GM12878 (cell line): ENCODE measurements around the gene SLC39A11. TPM values are rescaled to one million over a fixed set of nuclear protein-coding genes. Genes with fewer than 3 reads are reported as not detected.

Source experiments
- ATAC-seq: fragments of 200-7000 bp; cut with Tn5 transposase; 3 replicates; pipeline ENCODE4 v1.9.1; 2020; ENCODE audit warnings: mild to moderate bottlenecking, moderate library complexity
- BruUV-seq: library from RNA; stranded (reverse); fragments of 400-500 nt; replicated peaks from 2 replicates; lab custom pipeline; 2021; lab: Mats Ljungman, UMichigan
- CTCF ChIA-PET: fragments of 300-600 bp; sonication (Branson Sonifier 250); formaldehyde crosslinking; extraction: SDS; loops from one replicate; lab custom pipeline; 2021; ENCODE audit warnings: inconsistent platforms; lab: Yijun Ruan, JAX
- POLR2A ChIA-PET: fragments of 350-600 bp; formaldehyde crosslinking; extraction: SDS; loops from one replicate; lab custom pipeline; 2021; ENCODE audit warnings: inconsistent platforms; lab: Charles Lee
- RAD21 ChIA-PET: fragments of 300-600 bp; sonication (Branson Sonifier 250); formaldehyde crosslinking; loops from one replicate; lab custom pipeline; 2023; ENCODE audit warnings: antibody characterized with exemption; ENCODE audit not compliant: unreplicated experiment; lab: Charles Lee
- SMC1A ChIA-PET: fragments of 300-600 bp; sonication (Branson Sonifier 250); formaldehyde crosslinking; loops from one replicate; lab custom pipeline; 2023; ENCODE audit not compliant: unreplicated experiment, uncharacterized antibody; lab: Charles Lee
- DNase-seq: peaks from one replicate; pipeline ENCODE4 v3.0.0-alpha.2; 2011; ENCODE audit warnings: low read depth, low spot score
- FAIRE-seq: peaks from 3 replicates; lab custom pipeline; 2011; peaks lifted over from hg19 to GRCh38; lab: Jason Lieb, UNC
- H2AFZ ChIP-seq: 2 replicates; pipeline ENCODE4 v1.6.0; 2011; ENCODE audit warnings: low read depth, low read length, control low read depth; ENCODE audit not compliant: control insufficient read depth
- H3K27ac ChIP-seq: 2 replicates; pipeline ENCODE4 v1.5.1; 2011; ENCODE audit warnings: control low read depth; ENCODE audit not compliant: control insufficient read depth, insufficient read depth
- H3K27me3 ChIP-seq, 2 experiments: replicated peaks in 1 of 2; 2 replicates each; pipeline versions ENCODE4 v1.6.0 to v1.6.1; 2011; ENCODE audit warnings: low read length in 1 of 2; ENCODE audit not compliant: control insufficient read depth in 2 of 2, insufficient read depth in 2 of 2
- H3K36me3 ChIP-seq, 2 experiments: 2 replicates each; pipeline ENCODE4 v1.5.1; 2011; ENCODE audit warnings: low read length in 1 of 2; ENCODE audit not compliant: control insufficient read depth in 2 of 2, insufficient read depth in 2 of 2
- H3K4me1 ChIP-seq: 2 replicates; pipeline ENCODE4 v1.6.1; 2011; ENCODE audit warnings: mild to moderate bottlenecking, low read length, moderate library complexity, mixed read lengths; ENCODE audit not compliant: control insufficient read depth, insufficient read depth
- H3K4me2 ChIP-seq: 2 replicates; pipeline ENCODE4 v1.6.0; 2011; ENCODE audit warnings: control low read depth; ENCODE audit not compliant: control insufficient read depth, insufficient read depth
- H3K4me3 ChIP-seq: fragments of 200-600 bp; sonication (generic); 2 replicates; pipeline ENCODE4 v1.5.1; 2016
- H3K79me2 ChIP-seq: 2 replicates; pipeline ENCODE4 v1.6.0; 2011; ENCODE audit warnings: low read length; ENCODE audit not compliant: control insufficient read depth, insufficient read depth
- H3K9ac ChIP-seq: 2 replicates; pipeline ENCODE4 v1.8.0; 2011; ENCODE audit warnings: low read length, control low read depth, mixed read lengths; ENCODE audit not compliant: control insufficient read depth, insufficient read depth
- H3K9me3 ChIP-seq: replicated peaks from 3 replicates; pipeline ENCODE4 v1.5.1; 2011; ENCODE audit warnings: mild to moderate bottlenecking, low read length; ENCODE audit not compliant: control insufficient read depth, insufficient read depth
- H4K20me1 ChIP-seq: 2 replicates; pipeline ENCODE4 v1.6.0; 2011; ENCODE audit not compliant: control insufficient read depth, insufficient read depth
- ATF3 ChIP-seq: IDR thresholded peaks from 2 replicates; pipeline ENCODE4 v1.6.1; 2011; ENCODE audit warnings: low read depth, mild to moderate bottlenecking, low read length, moderate library complexity, borderline replicate concordance; ENCODE audit errors: extremely low read depth
- BRCA1 ChIP-seq: IDR thresholded peaks from 2 replicates; pipeline ENCODE4 v1.6.1; 2011; ENCODE audit warnings: low read depth, low read length, improper control_type of control experiment
- CEBPB ChIP-seq, 2 experiments: fragments of 150-350 bp in 1 of 2; IDR thresholded peaks; 2 replicates each; pipeline ENCODE4 v1.6.1; 2012 to 2014; ENCODE audit warnings: low read depth in 2 of 2, low read length in 2 of 2, borderline replicate concordance in 1 of 2, inconsistent platforms in 1 of 2
- CREB1 ChIP-seq: IDR thresholded peaks from 2 replicates; pipeline ENCODE4 v1.6.1; 2012; ENCODE audit warnings: low read depth, mild to moderate bottlenecking, inconsistent platforms
- EP300 ChIP-seq, 2 experiments: fragments of 150-350 bp in 1 of 2; IDR thresholded peaks; 2 replicates each; pipeline ENCODE4 v1.6.1; 2011 to 2012; ENCODE audit warnings: low read depth in 2 of 2, low read length in 2 of 2, borderline replicate concordance in 1 of 2, improper control_type of control experiment in 1 of 2, inconsistent platforms in 1 of 2; ENCODE audit not compliant: control insufficient read depth in 1 of 2
- MEF2A ChIP-seq: IDR thresholded peaks from 2 replicates; pipeline ENCODE4 v1.6.1; 2011; ENCODE audit warnings: low read depth, mild to moderate bottlenecking, low read length, moderate library complexity; ENCODE audit not compliant: insufficient read depth
- NBN ChIP-seq: fragments of 450-650 bp; IDR thresholded peaks from 2 replicates; pipeline ENCODE4 v1.6.1; 2016
- NFYA ChIP-seq: IDR thresholded peaks from 2 replicates; pipeline ENCODE4 v1.6.1; 2011; ENCODE audit warnings: low read depth, mild to moderate bottlenecking, low read length, improper control_type of control experiment, borderline replicate concordance
- NRF1 ChIP-seq: conservative IDR thresholded peaks from 2 replicates; pipeline ENCODE4 v1.6.1; 2011; ENCODE audit warnings: mild to moderate bottlenecking, low read depth, low read length, improper control_type of control experiment
- POLR2AphosphoS2 ChIP-seq: IDR thresholded peaks from 2 replicates; pipeline ENCODE4 v1.6.1; 2011; ENCODE audit warnings: low read depth, mild to moderate bottlenecking, low read length, improper control_type of control experiment, moderate library complexity
- RUNX3 ChIP-seq: IDR thresholded peaks from 2 replicates; pipeline ENCODE4 v1.6.1; 2012; ENCODE audit warnings: low read length, inconsistent platforms
- SPI1 ChIP-seq: IDR thresholded peaks from 2 replicates; pipeline ENCODE4 v1.6.1; 2011; ENCODE audit warnings: low read depth, mild to moderate bottlenecking, low read length, moderate library complexity, borderline replicate concordance; ENCODE audit not compliant: insufficient read depth
- whole genome bisulfite sequencing: methylation state at CpG from one replicate; pipeline ENCODE4 v1.1.6; 2016; ENCODE audit warnings: low lambda C conversion rate; ENCODE audit not compliant: insufficient replicate concordance, insufficient coverage; ENCODE audit errors: missing lambda C conversion rate; 5-methylcytosine and 5-hydroxymethylcytosine counted together
- in situ Hi-C: fragments of 300-500 bp; cut with MboI; formaldehyde crosslinking; loops from 9 replicates; pipeline ENCODE4 v1.14.3; 2018; ENCODE audit warnings: mixed read lengths
- intact Hi-C: fragments of 100-400 bp; cut with micrococcal nuclease; formaldehyde crosslinking; loops from one replicate; pipeline ENCODE4 v1.14.2; 2022; ENCODE audit not compliant: unreplicated experiment
- polyA plus RNA-seq, 11 experiments: library from polyadenylated mRNA; depleted of rRNA in 4 of 11; unstranded in 6 of 11; stranded (reverse) in 5 of 11; fragments of >200 nt; fragmentation: Nextera tagmentation in 4 of 11; fragmentation: Illumina TruSeq in 1 of 11; extraction: Ambion mirVana in 4 of 11; extraction: Trizol in 1 of 11; gene quantifications; 1 replicate in 1 of 11; 2 replicates in 10 of 11; pipeline versions ENCODE4 v1.2.1 to v1.2.3, GENCODE V29; 2011 to 2016; ENCODE audit warnings: inconsistent platforms in 2 of 11, missing spikeins in 2 of 11, low read depth in 1 of 11
- total RNA-seq, 4 experiments: library from RNA; depleted of rRNA in 3 of 4; stranded (reverse); fragments of >200 nt in 3 of 4; fragmentation: Illumina TruSeq in 1 of 4; extraction: Trizol in 1 of 4; gene quantifications; 2 replicates each; pipeline versions ENCODE4 v1.2.1 to v1.2.3, GENCODE V29; 2013 to 2021
- TF ChIP-seq, protein P1 (sequence below): fragments of 450-650 bp; formaldehyde crosslinking; IDR thresholded peaks from 2 replicates; pipeline ENCODE4 v1.4.0; 2022; ENCODE audit warnings: mild to moderate bottlenecking, moderate library complexity

The SLC39A11 gene
- total and polyA plus RNA-seq, 10 of the 15 experiments (the other 5 are each of a cell fraction or from before 2014, with no cell fraction given), result 8.6 to 23.8 (median 14.0) TPM

GRCh38 chr17:73010414-73010813, 82.1 kb downstream of the SLC39A11 start:
- WGBS, result 98% methylated on average over 7 of the region's 7 CpGs
- DNase-seq (no peak), FAIRE-seq (no peak), ATAC-seq (no peak)
- H3K27me3 ChIP-seq, result no peaks in the 10 kb centered on the region
- H3K9me3 ChIP-seq, result no peaks in the 10 kb centered on the region
- no peaks in the 10 kb centered on the region for H3K36me3 ChIP-seq
- no peak overlapping the region for H3K27ac ChIP-seq
- in situ Hi-C loops (no loop called here), intact Hi-C loops (no loop called here)
- ChIA-PET CTCF (no interaction called here), SMC1A (no interaction called here), POLR2A (no interaction called here), RAD21 (no interaction called here)
- H3K9ac ChIP-seq, result no peak overlapping the region
- no peak overlapping the region for H3K4me2 ChIP-seq
- H4K20me1 ChIP-seq, result no peaks in the 10 kb centered on the region; the same call in 1 of the 2 replicates
- no peaks in the 10 kb centered on the region for H3K79me2 ChIP-seq
- H3K4me3 ChIP-seq, result no peak overlapping the region
- H3K4me1 ChIP-seq, result no peaks in the 10 kb centered on the region
- no peak overlapping the region for H2AFZ ChIP-seq
- BruUV-seq, result no TSS peak
- TF ChIP-seq SPI1 (no peak), MEF2A (no peak), EP300 (IDR thresholded peaks at IDR 0.05; ENCODE audit: borderline replicate concordance in 1 of 2, control insufficient read depth in 1 of 2, low read depth in 2 of 2, low read length in 2 of 2) (no peak), POLR2AphosphoS2 (no peak), CREB1 (no peak)

DNA sequence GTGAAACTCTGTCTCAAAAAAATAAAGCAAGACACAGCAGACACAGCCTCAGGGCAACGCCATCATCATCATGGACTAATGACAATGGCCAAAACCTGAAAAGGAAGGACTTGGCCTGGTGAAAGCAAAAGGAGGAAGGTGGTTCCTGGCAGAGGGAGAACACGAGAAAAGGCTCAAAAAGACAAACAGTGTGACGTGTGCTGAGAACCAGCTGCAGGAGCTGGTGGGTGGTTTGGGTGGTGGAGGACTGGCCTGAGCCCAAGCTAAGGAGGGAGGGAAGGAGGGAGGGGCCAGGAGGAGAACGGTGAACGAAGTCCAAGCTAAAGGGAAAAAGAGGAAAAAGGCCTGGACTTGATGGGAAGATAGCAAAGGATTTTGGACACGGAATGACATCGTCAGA, 85.1 kb downstream of the SLC39A11 start:
- intact Hi-C loops, result no loop called here
- Histone ChIP-seq H3K79me2 (no peaks in the 10 kb centered on the region), H4K20me1 (no peaks in the 10 kb centered on the region), H3K4me1 (no peaks in the 10 kb centered on the region), H3K9ac (no peak overlapping the region), H3K27me3 (no peaks in the 10 kb centered on the region), H3K27ac (no peak overlapping the region), H3K36me3 (no peaks in the 10 kb centered on the region), H3K4me2 (no peak overlapping the region), H3K9me3 (no peaks in the 10 kb centered on the region), H3K4me3 (no peak overlapping the region), H2AFZ (no peak overlapping the region)
- BruUV-seq, result no TSS peak
- RAD21 ChIA-PET, result no interaction called here
- FAIRE-seq (no peak), ATAC-seq (no peak), DNase-seq (no peak)
- CTCF ChIA-PET, result interaction anchor here (0.9 kb wide), 1 partner anchor 280 kb away, joined by 3 read pairs; no protein-coding TSS in a partner anchor
- in situ Hi-C loops, result no loop called here
- TF ChIP-seq RUNX3, result no peak
- TF ChIP-seq NRF1, result no peak
- TF ChIP-seq CEBPB (IDR thresholded peaks at IDR 0.05; ENCODE audit: borderline replicate concordance in 1 of 2, low read depth in 2 of 2, low read length in 2 of 2), result no peak
- TF ChIP-seq, protein P1, sequence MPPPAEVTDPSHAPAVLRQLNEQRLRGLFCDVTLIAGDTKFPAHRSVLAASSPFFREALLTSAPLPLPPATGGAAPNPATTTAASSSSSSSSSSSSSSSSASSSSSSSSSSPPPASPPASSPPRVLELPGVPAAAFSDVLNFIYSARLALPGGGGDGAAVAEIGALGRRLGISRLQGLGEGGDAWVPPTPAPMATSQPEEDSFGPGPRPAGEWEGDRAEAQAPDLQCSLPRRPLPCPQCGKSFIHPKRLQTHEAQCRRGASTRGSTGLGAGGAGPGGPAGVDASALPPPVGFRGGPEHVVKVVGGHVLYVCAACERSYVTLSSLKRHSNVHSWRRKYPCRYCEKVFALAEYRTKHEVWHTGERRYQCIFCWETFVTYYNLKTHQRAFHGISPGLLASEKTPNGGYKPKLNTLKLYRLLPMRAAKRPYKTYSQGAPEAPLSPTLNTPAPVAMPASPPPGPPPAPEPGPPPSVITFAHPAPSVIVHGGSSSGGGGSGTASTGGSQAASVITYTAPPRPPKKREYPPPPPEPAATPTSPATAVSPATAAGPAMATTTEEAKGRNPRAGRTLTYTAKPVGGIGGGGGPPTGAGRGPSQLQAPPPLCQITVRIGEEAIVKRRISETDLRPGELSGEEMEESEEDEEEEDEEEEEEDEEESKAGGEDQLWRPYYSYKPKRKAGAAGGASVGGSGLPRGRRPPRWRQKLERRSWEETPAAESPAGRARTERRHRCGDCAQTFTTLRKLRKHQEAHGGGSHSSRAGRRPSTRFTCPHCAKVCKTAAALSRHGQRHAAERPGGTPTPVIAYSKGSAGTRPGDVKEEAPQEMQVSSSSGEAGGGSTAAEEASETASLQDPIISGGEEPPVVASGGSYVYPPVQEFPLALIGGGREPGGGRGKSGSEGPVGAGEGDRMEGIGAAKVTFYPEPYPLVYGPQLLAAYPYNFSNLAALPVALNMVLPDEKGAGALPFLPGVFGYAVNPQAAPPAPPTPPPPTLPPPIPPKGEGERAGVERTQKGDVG, result no peak
- no peak for TF ChIP-seq NFYA
- no peak for TF ChIP-seq ATF3
- no peak for TF ChIP-seq NBN
- TF ChIP-seq BRCA1, result no peak
- POLR2A ChIA-PET, result interaction anchor here (0.6 to 0.7 kb wide), 2 partner anchors 38 to 43 kb away, joined by 5 to 7 read pairs; no protein-coding TSS in a partner anchor
- 94% methylated on average over 7 of the region's 7 CpGs for WGBS
- SMC1A ChIA-PET, result no interaction called here
